Neuronal stem cell (in vitro differentiated cells): ENCODE results near the gene MACROD2.

ENCODE experiments used
- DNase-seq: peaks from one replicate; pipeline ENCODE4 v3.0.0-alpha.2; 2013; ENCODE audit warnings: low spot score
- H2AFZ ChIP-seq: one replicate; pipeline ENCODE4 v1.6.1; 2013; ENCODE audit warnings: mild to moderate bottlenecking, low read length, inconsistent platforms
- H2AK5ac ChIP-seq: 2 replicates; pipeline ENCODE4 v1.6.1; 2013; ENCODE audit warnings: low read depth, mild to moderate bottlenecking, inconsistent platforms, low read length, moderate library complexity, mixed read lengths
- H2BK120ac ChIP-seq: 2 replicates; pipeline ENCODE4 v1.6.1; 2013; ENCODE audit warnings: low read depth, mild to moderate bottlenecking, inconsistent platforms, low read length, moderate library complexity, mixed read lengths
- H2BK12ac ChIP-seq: one replicate; pipeline ENCODE4 v1.6.1; 2013; ENCODE audit warnings: low read length, inconsistent platforms
- H2BK15ac ChIP-seq: 2 replicates; pipeline ENCODE4 v1.6.1; 2013; ENCODE audit warnings: mild to moderate bottlenecking, low read length, inconsistent platforms, mixed read lengths
- H2BK5ac ChIP-seq: one replicate; pipeline ENCODE4 v1.6.1; 2013; ENCODE audit warnings: inconsistent platforms, mild to moderate bottlenecking, low read length, moderate library complexity
- H3K14ac ChIP-seq: one replicate; pipeline ENCODE4 v1.6.1; 2013; ENCODE audit warnings: low read length, inconsistent platforms
- H3K18ac ChIP-seq: 2 replicates; pipeline ENCODE4 v1.6.1; 2013; ENCODE audit warnings: low read length, inconsistent platforms
- H3K23ac ChIP-seq: 2 replicates; pipeline ENCODE4 v1.6.1; 2013; ENCODE audit warnings: low read depth, mild to moderate bottlenecking, mixed read lengths, low read length, inconsistent platforms; ENCODE audit not compliant: poor library complexity
- H3K27ac ChIP-seq: replicated peaks from 3 replicates; pipeline ENCODE4 v1.5.1; 2013; ENCODE audit warnings: low read length, inconsistent platforms
- H3K27me3 ChIP-seq, 3 experiments: 2 replicates each; pipeline ENCODE4 v1.6.1; 2013; ENCODE audit warnings: low read length in 3 of 3, mild to moderate bottlenecking in 2 of 3, inconsistent platforms in 1 of 3, low read depth in 1 of 3, mixed read lengths in 1 of 3, moderate library complexity in 1 of 3; ENCODE audit not compliant: control insufficient read depth in 3 of 3, insufficient read depth in 3 of 3
- H3K36me3 ChIP-seq, 2 donors: replicated peaks in 1 of 2; 2 replicates each; pipeline ENCODE4 v1.6.1; 2013; ENCODE audit warnings: low read length in 2 of 2; ENCODE audit not compliant: control insufficient read depth in 2 of 2, insufficient read depth in 2 of 2
- H3K4ac ChIP-seq: 2 replicates; pipeline ENCODE4 v1.6.1; 2013; ENCODE audit warnings: inconsistent platforms, mild to moderate bottlenecking, low read length, moderate library complexity
- H3K4me1 ChIP-seq, 2 donors: 1 replicate in 1 of 2; 2 replicates in 1 of 2; pipeline ENCODE4 v1.6.1; 2013; ENCODE audit warnings: low read length in 2 of 2, low read depth in 1 of 2; ENCODE audit not compliant: control insufficient read depth in 2 of 2, insufficient read depth in 1 of 2
- H3K4me2 ChIP-seq: one replicate; pipeline ENCODE4 v1.6.1; 2013; ENCODE audit warnings: mild to moderate bottlenecking, low read length, inconsistent platforms; ENCODE audit not compliant: insufficient read depth, poor library complexity, severe bottlenecking
- H3K4me3 ChIP-seq, 2 donors: 2 replicates each; pipeline ENCODE4 v1.5.1; 2013; ENCODE audit warnings: low read length in 2 of 2, mild to moderate bottlenecking in 2 of 2, inconsistent platforms in 1 of 2, moderate library complexity in 1 of 2
- H3K79me1 ChIP-seq: one replicate; pipeline ENCODE4 v1.6.1; 2013; ENCODE audit warnings: low read depth, mild to moderate bottlenecking, inconsistent platforms, low read length, moderate library complexity
- H3K9ac ChIP-seq: one replicate; pipeline ENCODE4 v1.6.1; 2013; ENCODE audit warnings: mild to moderate bottlenecking, low read depth, low read length, inconsistent platforms; ENCODE audit not compliant: poor library complexity
- H3K9me3 ChIP-seq, 2 donors: replicated peaks in 1 of 2; 2 replicates each; pipeline versions ENCODE3 to v1.6.1; 2013; ENCODE audit warnings: low read length in 2 of 2, mild to moderate bottlenecking in 2 of 2, inconsistent platforms in 1 of 2, low read depth in 1 of 2, mixed read lengths in 1 of 2, moderate library complexity in 1 of 2; ENCODE audit not compliant: control insufficient read depth in 2 of 2, insufficient read depth in 1 of 2
- H4K8ac ChIP-seq: one replicate; pipeline ENCODE4 v1.6.1; 2013; ENCODE audit warnings: low read depth, mild to moderate bottlenecking, inconsistent platforms, low read length, moderate library complexity
- H4K91ac ChIP-seq: one replicate; pipeline ENCODE4 v1.6.1; 2013; ENCODE audit warnings: low read length, low read depth, mild to moderate bottlenecking, inconsistent platforms; ENCODE audit not compliant: poor library complexity
- WGBS, 2 donors: extraction: QIAGEN DNeasy Blood & Tissue Kit; methylation state at CpG; one replicate each; pipeline ENCODE4 v1.1.7; 2013; ENCODE audit warnings: missing lambda C conversion rate in 2 of 2, mixed read lengths in 1 of 2; ENCODE audit not compliant: insufficient read length in 2 of 2, insufficient replicate concordance in 1 of 2; ENCODE audit errors: extremely low coverage in 2 of 2; 5-methylcytosine and 5-hydroxymethylcytosine counted together

Gene MACROD2

DNA sequence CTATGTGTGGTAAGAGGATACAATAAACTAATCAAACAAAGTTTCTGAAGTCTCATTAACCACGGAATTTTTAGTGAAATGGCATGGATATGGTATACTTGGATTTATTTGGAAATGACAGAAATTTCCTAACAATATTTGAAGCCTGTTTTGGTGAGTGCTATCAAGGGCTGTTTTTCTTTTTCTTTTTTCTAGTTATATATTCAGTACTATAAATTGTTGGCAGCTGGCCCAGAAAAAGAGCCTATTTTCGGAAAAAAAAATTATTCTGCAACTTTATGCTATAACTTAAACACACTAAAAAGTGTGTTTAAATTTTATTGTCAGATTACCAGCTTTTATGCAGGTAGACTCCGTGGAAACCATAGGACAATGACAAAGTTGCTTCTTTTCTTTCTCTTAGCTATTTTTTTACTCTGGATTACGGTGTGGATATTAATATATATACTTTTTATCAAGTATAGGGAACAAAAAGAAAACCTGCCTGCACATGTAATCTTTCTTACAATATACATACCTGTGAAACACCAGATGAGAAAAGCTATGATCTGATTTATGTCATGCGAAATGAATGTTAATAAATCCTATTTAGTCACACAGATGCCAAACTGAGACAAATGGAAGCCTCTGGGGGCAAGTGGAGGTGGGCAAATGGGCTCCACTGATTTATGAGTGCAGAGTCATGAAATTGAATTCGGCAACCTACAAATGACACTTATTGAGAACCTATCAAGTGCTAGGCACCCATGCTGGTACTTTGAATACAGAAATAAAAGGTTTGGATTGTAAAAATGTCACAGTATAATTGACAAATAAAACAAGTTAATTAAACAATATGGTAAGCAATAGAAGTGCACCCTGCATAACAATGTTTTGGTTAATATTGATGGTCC lies 1261.6 kb downstream of the MACROD2 start:
- no peak overlapping the region for H2BK5ac ChIP-seq
- H3K4ac ChIP-seq, result no peak overlapping the region
- H3K9ac ChIP-seq, result no peak overlapping the region
- no peak overlapping the region for H4K8ac ChIP-seq
- H2BK12ac ChIP-seq, result no peak overlapping the region
- H3K14ac ChIP-seq, result no peak overlapping the region
- no peak overlapping the region for H3K4me2 ChIP-seq
- no peak for DNase-seq
- no peak overlapping the region for H2AFZ ChIP-seq
- no peak overlapping the region for H2BK15ac ChIP-seq
- no peak overlapping the region for H3K27ac ChIP-seq
- H3K27me3 ChIP-seq, result no peaks in the 10 kb centered on the region
- H3K18ac ChIP-seq, result no peak overlapping the region
- H2AK5ac ChIP-seq, result no peak overlapping the region
- H3K4me3 ChIP-seq, result no peak overlapping the region
- peaks cover 0 to 6% of the 10 kb centered on the region in 2 donors for H3K9me3 ChIP-seq
- H3K36me3 ChIP-seq, result no peaks in the 10 kb centered on the region
- peaks cover 0 to 2% of the 10 kb centered on the region in 2 donors for H3K4me1 ChIP-seq
- no peak overlapping the region for H3K23ac ChIP-seq
- WGBS, 2 donors, result no CpG with 5 or more reads among the region's 6 CpGs
- H4K91ac ChIP-seq, result no peak overlapping the region
- no peaks in the 10 kb centered on the region for H3K79me1 ChIP-seq
- no peak overlapping the region for H2BK120ac ChIP-seq

GRCh38 chr20:15257569-15257870 lies 1262.2 kb downstream of the MACROD2 start:
- no peak overlapping the region for H2BK15ac ChIP-seq
- H3K23ac ChIP-seq, result no peak overlapping the region
- WGBS, 2 donors, result no CpG with 5 or more reads among the region's 1 CpG
- H3K4ac ChIP-seq, result no peak overlapping the region
- H4K8ac ChIP-seq, result no peak overlapping the region
- no peak overlapping the region for H3K14ac ChIP-seq
- no peak overlapping the region for H2BK12ac ChIP-seq
- H3K4me3 ChIP-seq, result no peak overlapping the region
- no peak overlapping the region for H2BK120ac ChIP-seq
- H3K18ac ChIP-seq, result no peak overlapping the region
- DNase-seq, result no peak
- no peak overlapping the region for H2BK5ac ChIP-seq
- no peak overlapping the region for H3K9ac ChIP-seq
- H3K79me1 ChIP-seq, result no peaks in the 10 kb centered on the region
- no peak overlapping the region for H2AK5ac ChIP-seq
- H3K36me3 ChIP-seq, result no peaks in the 10 kb centered on the region
- no peak overlapping the region for H3K4me2 ChIP-seq
- no peaks in the 10 kb centered on the region for H3K4me1 ChIP-seq
- no peak overlapping the region for H4K91ac ChIP-seq
- no peak overlapping the region for H2AFZ ChIP-seq
- no peaks in the 10 kb centered on the region for H3K27me3 ChIP-seq
- H3K27ac ChIP-seq, result no peak overlapping the region
- peaks cover 0 to 6% of the 10 kb centered on the region in 2 donors for H3K9me3 ChIP-seq

DNA sequence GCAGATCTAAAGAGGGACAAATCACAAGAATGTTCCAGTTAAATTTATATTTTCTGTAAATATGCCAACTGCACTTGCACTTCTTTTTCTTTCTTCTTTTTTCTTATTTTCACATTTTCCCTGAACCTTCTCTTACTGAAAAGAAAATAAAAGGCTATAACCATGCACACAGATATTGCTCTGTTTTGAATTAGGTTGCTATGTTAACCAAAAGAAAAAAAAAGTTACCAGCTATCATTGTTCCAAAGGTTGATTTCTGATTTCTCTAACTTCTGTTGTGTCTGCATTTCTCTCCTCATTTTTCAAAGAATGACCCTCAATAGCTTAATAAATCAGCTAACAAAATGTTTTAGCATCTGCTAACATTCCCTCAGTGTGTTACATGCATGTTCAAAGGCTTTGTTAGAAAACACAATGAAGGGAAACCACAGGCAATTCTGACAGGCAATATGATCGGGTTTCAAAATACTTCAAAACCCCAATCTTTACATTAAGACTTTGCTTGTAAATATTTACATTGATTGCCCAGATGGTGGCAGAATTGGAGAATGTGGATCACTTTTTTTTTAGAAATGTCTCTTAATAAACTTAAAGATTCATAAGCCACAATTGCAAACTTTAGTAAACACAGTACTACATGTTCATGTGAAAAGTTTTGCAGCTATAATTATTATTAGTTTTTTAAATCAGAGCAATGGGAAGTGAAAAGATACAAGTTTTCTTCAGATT lies 1270.4 kb downstream of the MACROD2 start:
- H4K8ac ChIP-seq, result no peak overlapping the region
- no peak overlapping the region for H2AK5ac ChIP-seq
- WGBS, 2 donors, result no CpG with 5 or more reads among the region's 1 CpG
- H3K4ac ChIP-seq, result no peak overlapping the region
- no peak overlapping the region for H2BK120ac ChIP-seq
- H2BK5ac ChIP-seq, result no peak overlapping the region
- H3K14ac ChIP-seq, result no peak overlapping the region
- no peak overlapping the region for H3K9ac ChIP-seq
- H2BK12ac ChIP-seq, result no peak overlapping the region
- no peaks in the 10 kb centered on the region for H3K27me3 ChIP-seq
- no peak overlapping the region for H4K91ac ChIP-seq
- no peak overlapping the region for H3K4me2 ChIP-seq
- H3K18ac ChIP-seq, result no peak overlapping the region
- no peak overlapping the region for H3K27ac ChIP-seq
- no peaks in the 10 kb centered on the region for H3K79me1 ChIP-seq
- peaks cover 0 to 7% of the 10 kb centered on the region in 2 donors for H3K4me1 ChIP-seq
- no peak overlapping the region for H3K23ac ChIP-seq
- H2BK15ac ChIP-seq, result no peak overlapping the region
- no peak overlapping the region for H3K4me3 ChIP-seq
- no peaks in the 10 kb centered on the region for H3K36me3 ChIP-seq
- no peak for DNase-seq
- H3K9me3 ChIP-seq, result peaks cover 0 to 9% of the 10 kb centered on the region in 2 donors
- peak overlapping the region; percentile 41 for H2AFZ ChIP-seq

DNA sequence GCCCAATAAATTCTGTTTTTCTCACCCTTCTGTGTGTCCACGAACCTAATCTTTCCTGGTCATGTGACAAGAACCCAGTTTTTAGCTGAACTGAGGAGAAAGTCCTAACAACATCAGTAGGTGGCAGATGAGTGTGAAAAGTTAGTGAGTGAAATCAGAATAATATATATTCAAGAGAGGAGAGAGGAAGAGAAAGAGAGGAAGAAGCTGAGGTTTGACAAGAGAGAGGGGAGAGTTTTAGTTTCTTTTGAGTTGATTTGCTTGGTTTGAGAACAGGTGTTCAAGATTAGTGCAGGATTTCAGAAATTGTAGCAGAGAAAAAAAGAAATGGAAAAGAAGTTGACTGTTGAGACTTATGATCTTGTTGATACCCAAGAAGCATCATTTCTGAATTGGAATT lies 1272.6 kb downstream of the MACROD2 start:
- no peak overlapping the region for H3K18ac ChIP-seq
- H2BK15ac ChIP-seq, result no peak overlapping the region
- no peak overlapping the region for H2AK5ac ChIP-seq
- no peak overlapping the region for H4K91ac ChIP-seq
- H3K4ac ChIP-seq, result no peak overlapping the region
- H2BK12ac ChIP-seq, result no peak overlapping the region
- no peak overlapping the region for H4K8ac ChIP-seq
- H3K9ac ChIP-seq, result no peak overlapping the region
- H3K27me3 ChIP-seq, result no peaks in the 10 kb centered on the region
- no peaks in the 10 kb centered on the region for H3K79me1 ChIP-seq
- peaks cover 0 to 9% of the 10 kb centered on the region in 2 donors for H3K9me3 ChIP-seq
- no peak overlapping the region for H3K27ac ChIP-seq
- H3K4me2 ChIP-seq, result no peak overlapping the region
- H3K4me3 ChIP-seq, result no peak overlapping the region
- no peaks in the 10 kb centered on the region for H3K36me3 ChIP-seq
- no peak overlapping the region for H2BK120ac ChIP-seq
- no peak for DNase-seq
- no peak overlapping the region for H3K14ac ChIP-seq
- peaks cover 0 to 7% of the 10 kb centered on the region in 2 donors for H3K4me1 ChIP-seq
- H2AFZ ChIP-seq, result peak overlapping the region; percentile 56
- no peak overlapping the region for H3K23ac ChIP-seq
- no peak overlapping the region for H2BK5ac ChIP-seq
- no CpG with 5 or more reads among the region's 1 CpG for WGBS, 2 donors
